Measurements from ENCODE around the gene MORN3.

GRCh38 chr12:121628037-121628436 lies 41.4 kb downstream of the MORN3 start:
- TF ChIP-seq CTCF (IDR thresholded peaks at IDR 0.05) (no peak), POLR2A (IDR thresholded peaks at IDR 0.05) (no peak)

Data from testis (tissue), 2 donors.